ENCODE measurements around the gene APOL4.
"Not testable (repeated sequence)": the region's sequence is repeated elsewhere in the genome, so short reads cannot be mapped to it uniquely, and the experiment has no call there.

The APOL4 gene

GRCh38 chr22:36155702-36156101 is 45.9 kb downstream of the APOL4 start:
- no peaks in the 10 kb centered on the region for H3K27me3 ChIP-seq (replicated peaks; ENCODE audit: control insufficient read depth, insufficient read depth, low read length)
- no peak for DNase-seq (ENCODE audit: extremely low read depth, insufficient read length)
- 0 out of 2 replicates have a peak, but pooled peaks cover 1% of the 10 kb centered on the region for H3K36me3 ChIP-seq (ENCODE audit: control insufficient read depth, insufficient read depth, low read length)
- no peak for TF ChIP-seq CTCF (IDR thresholded peaks at IDR 0.05; ENCODE audit: insufficient read depth, low read length, poor library complexity, severe bottlenecking)
- H3K4me3 ChIP-seq (replicated peaks; ENCODE audit: low read depth, low read length): no peak overlapping the region

GRCh38 chr22:36154423-36154945 is 47.1 kb downstream of the APOL4 start:
- no peak for TF ChIP-seq CTCF (IDR thresholded peaks at IDR 0.05; ENCODE audit: insufficient read depth, low read length, poor library complexity, severe bottlenecking)
- DNase-seq (ENCODE audit: extremely low read depth, insufficient read length): no peak
- no peaks in the 10 kb centered on the region for H3K27me3 ChIP-seq (replicated peaks; ENCODE audit: control insufficient read depth, insufficient read depth, low read length)
- H3K4me3 ChIP-seq (replicated peaks; ENCODE audit: low read depth, low read length): no peak overlapping the region
- H3K36me3 ChIP-seq (ENCODE audit: control insufficient read depth, insufficient read depth, low read length): peaks cover 1% of the 10 kb centered on the region; the same call in 1 of the 2 replicates

GRCh38 chr22:36153501-36154422 is 47.8 kb downstream of the APOL4 start:
- Histone ChIP-seq H3K27me3 (replicated peaks; ENCODE audit: control insufficient read depth, insufficient read depth, low read length) (no peaks in the 10 kb centered on the region), H3K4me3 (replicated peaks; ENCODE audit: low read depth, low read length) (no peak overlapping the region), H3K36me3 (ENCODE audit: control insufficient read depth, insufficient read depth, low read length) (peaks cover 3% of the 10 kb centered on the region; the same call in 1 of the 2 replicates)
- TF ChIP-seq CTCF (IDR thresholded peaks at IDR 0.05; ENCODE audit: insufficient read depth, low read length, poor library complexity, severe bottlenecking): no peak
- no peak for DNase-seq (ENCODE audit: extremely low read depth, insufficient read length)

GRCh38 chr22:36152821-36153220 is 48.8 kb downstream of the APOL4 start:
- not testable (repeated sequence) for H3K4me3 ChIP-seq (replicated peaks; ENCODE audit: low read depth, low read length); H3K36me3 ChIP-seq (ENCODE audit: control insufficient read depth, insufficient read depth, low read length); DNase-seq (ENCODE audit: extremely low read depth, insufficient read length); H3K27me3 ChIP-seq (replicated peaks; ENCODE audit: control insufficient read depth, insufficient read depth, low read length)

GRCh38 chr22:36152088-36152487 is 49.5 kb downstream of the APOL4 start:
- no peak for TF ChIP-seq CTCF (IDR thresholded peaks at IDR 0.05; ENCODE audit: insufficient read depth, low read length, poor library complexity, severe bottlenecking)
- Histone ChIP-seq H3K36me3 (ENCODE audit: control insufficient read depth, insufficient read depth, low read length) (peaks cover 8% of the 10 kb centered on the region), H3K4me3 (replicated peaks; ENCODE audit: low read depth, low read length) (no peak overlapping the region), H3K27me3 (replicated peaks; ENCODE audit: control insufficient read depth, insufficient read depth, low read length) (no peaks in the 10 kb centered on the region)
- DNase-seq (ENCODE audit: extremely low read depth, insufficient read length): no peak

GRCh38 chr22:36151006-36151595 is 50.5 kb downstream of the APOL4 start:
- no peak for DNase-seq (ENCODE audit: extremely low read depth, insufficient read length)
- H3K36me3 ChIP-seq (ENCODE audit: control insufficient read depth, insufficient read depth, low read length): peaks cover 8% of the 10 kb centered on the region
- H3K4me3 ChIP-seq (replicated peaks; ENCODE audit: low read depth, low read length): no peak overlapping the region
- TF ChIP-seq CTCF (IDR thresholded peaks at IDR 0.05; ENCODE audit: insufficient read depth, low read length, poor library complexity, severe bottlenecking): no peak
- no peaks in the 10 kb centered on the region for H3K27me3 ChIP-seq (replicated peaks; ENCODE audit: control insufficient read depth, insufficient read depth, low read length)

Data from GM06990 (cell line).